Lower leg skin (tissue), 4 donors: Measurements from ENCODE around the gene TUBB2B. TPM values are rescaled to one million over a fixed set of nuclear protein-coding genes. Genes with fewer than 3 reads are reported as not detected.

Experiments
- DNase-seq, 2 donors: peaks; one replicate each; pipeline ENCODE4 v3.0.0-alpha.2; 2019; ENCODE audit warnings: low spot score in 2 of 2
- H3K4me3 ChIP-seq: fragments of 200-600 bp; sonication (generic); 2 replicates; pipeline ENCODE4 v1.5.1; 2017; ENCODE audit warnings: mild to moderate bottlenecking, low read depth; ENCODE audit not compliant: poor library complexity, severe bottlenecking
- CTCF ChIP-seq, 3 donors: fragments of 450-650 bp; IDR thresholded peaks; one replicate each; pipeline ENCODE4 v1.5.1; 2016; ENCODE audit warnings: antibody characterized with exemption in 3 of 3, mild to moderate bottlenecking in 3 of 3, moderate library complexity in 2 of 3
- POLR2A ChIP-seq, 2 donors: fragments of 450-650 bp; IDR thresholded peaks; one replicate each; pipeline ENCODE4 v1.6.1; 2016 to 2017; ENCODE audit warnings: antibody characterized with exemption in 2 of 2, mild to moderate bottlenecking in 1 of 2, moderate library complexity in 1 of 2
- WGBS, 2 donors: methylation state at CpG; one replicate each; pipeline ENCODE4 v1.1.5; 2018; 5-methylcytosine and 5-hydroxymethylcytosine counted together
- intact Hi-C: fragments of 100-400 bp; cut with DNase I; formaldehyde crosslinking; loops from one replicate; pipeline ENCODE4 v1.15.0; 2023; ENCODE audit warnings: low total_unique reads
- total RNA-seq, 4 donors: library from RNA; depleted of rRNA; stranded (reverse); fragments of >200 nt; gene quantifications; one replicate each; pipeline ENCODE4 v1.1.0, GENCODE V29; 2016

Gene TUBB2B
- total RNA-seq, 4 donors from 2014 or later = 1.0 to 14.6 (median 7.5) TPM

- no peak for TF ChIP-seq POLR2A (IDR thresholded peaks at IDR 0.05)
- TF ChIP-seq CTCF (IDR thresholded peaks at IDR 0.05) = no peak
- no peak overlapping the region for H3K4me3 ChIP-seq
- no peak for DNase-seq
- WGBS, 2 donors = 83 to 87% methylated on average over 14 of the region's 14 CpGs
- intact Hi-C loops = no loop called here
Observed at GRCh38 chr6:3260296-3260695, 32.8 kb upstream of the TUBB2B start.

- H3K4me3 ChIP-seq = peak overlapping the region; percentile 77
- 0 to 1% methylated on average over 21 of the region's 21 CpGs for WGBS, 2 donors
- intact Hi-C loops = loop anchor here (10.0 kb wide), 1 partner anchor 135 kb away; no protein-coding TSS in a partner anchor
- no peak for TF ChIP-seq CTCF (IDR thresholded peaks at IDR 0.05)
- no peak for TF ChIP-seq POLR2A (IDR thresholded peaks at IDR 0.05)
- DNase-seq = no peak
Observed at GRCh38 chr6:3259491-3259958, 32.1 kb upstream of the TUBB2B start.

- peak within 1 kb of the TSS; percentile 77 for H3K4me3 ChIP-seq
- TF ChIP-seq POLR2A (IDR thresholded peaks at IDR 0.05) (no peak), CTCF (IDR thresholded peaks at IDR 0.05) (no peak)
- WGBS, 2 donors = 0 to 1% methylated on average over 21 to 49 of the region's 80 CpGs
- intact Hi-C loops = loop anchor here (10.0 kb wide), 1 partner anchor 134 kb away; no protein-coding TSS in a partner anchor
- peak; percentile 92 to 99 for DNase-seq
Observed at GRCh38 chr6:3258720-3259490, 31.5 kb upstream of the TUBB2B start, which contains the start of gene PSMG4. TSS of gene PSMG4 (plus strand) at chr6:3258947. CDS start at chr6:3259023, 76 bp downstream.

GRCh38 chr6:3258201-3258600 lies 30.7 kb upstream of the TUBB2B start:
- no peak for DNase-seq
- TF ChIP-seq CTCF (IDR thresholded peaks at IDR 0.05) (no peak), POLR2A (IDR thresholded peaks at IDR 0.05) (no peak)
- intact Hi-C loops = loop anchor here (10.0 kb wide), 1 partner anchor 133 kb away; no protein-coding TSS in a partner anchor
- no peak overlapping the region for H3K4me3 ChIP-seq
- WGBS, 2 donors = 51 to 58% methylated on average over 12 of the region's 12 CpGs

GRCh38 chr6:3253597-3253961 lies 26.1 kb upstream of the TUBB2B start:
- DNase-seq = no peak
- intact Hi-C loops = loop anchor here (10.0 kb wide), 1 partner anchor 129 kb away; no protein-coding TSS in a partner anchor
- TF ChIP-seq POLR2A (IDR thresholded peaks at IDR 0.05) (no peak), CTCF (IDR thresholded peaks at IDR 0.05) (no peak)
- no peak overlapping the region for H3K4me3 ChIP-seq
- 95 to 96% methylated on average over 38 to 40 of the region's 40 CpGs for WGBS, 2 donors
